K562 (cell line): ENCODE results near the gene PALS1. TPM values are rescaled to one million over a fixed set of nuclear protein-coding genes. Genes with fewer than 3 reads are reported as not detected.

ENCODE experiments used
- ATAC-seq: fragments of 200-7000 bp; cut with Tn5 transposase; 3 replicates; pipeline ENCODE4 v1.9.1; 2020; ENCODE audit warnings: moderate library complexity
- BruUV-seq: library from RNA; stranded (reverse); fragments of 400-500 nt; replicated peaks from 2 replicates; lab custom pipeline; 2021; lab: Mats Ljungman, UMichigan
- CTCF ChIA-PET: fragments of 300-600 bp; formaldehyde crosslinking; extraction: SDS; loops from one replicate; lab custom pipeline; 2021; ENCODE audit warnings: low intra/inter-chr PET ratio; lab: Yijun Ruan, JAX
- POLR2A ChIA-PET: fragments of 300-600, 350-650 bp; sonication (Branson Sonifier 250); formaldehyde crosslinking; extraction: SDS; loops from one replicate; lab custom pipeline; 2021; ENCODE audit warnings: antibody characterized with exemption, inconsistent platforms; lab: Yijun Ruan, JAX
- DNase-seq, 4 experiments: peaks; one replicate each; pipeline versions ENCODE4 v3.0.0 to v3.0.0-alpha.2; 2011 to 2018; ENCODE audit warnings: low spot score in 3 of 4, mixed read lengths in 3 of 4; ENCODE audit errors: extremely low read depth in 1 of 4
- FAIRE-seq: peaks from 2 replicates; lab custom pipeline; 2011; peaks lifted over from hg19 to GRCh38; lab: Jason Lieb, UNC
- H2AFZ ChIP-seq: 2 replicates; pipeline ENCODE4 v1.6.0; 2011; ENCODE audit warnings: low read depth, low read length, control low read depth, inconsistent platforms
- H3K27ac ChIP-seq: fragments of 200-600 bp; 3 replicates; pipeline ENCODE4 v1.8.0; 2011; ENCODE audit warnings: low read depth, mild to moderate bottlenecking, control low read depth, inconsistent platforms, low read length, moderate library complexity, mixed read lengths; ENCODE audit errors: extremely low read depth
- H3K27me3 ChIP-seq, 2 experiments: fragments of 300-600 bp in 1 of 2; 2 replicates in 1 of 2; 3 replicates in 1 of 2; pipeline versions ENCODE4 v1.6.0 to v1.8.0; 2011; ENCODE audit warnings: inconsistent platforms in 2 of 2, low read length in 2 of 2, mild to moderate bottlenecking in 1 of 2, mixed read lengths in 1 of 2, moderate library complexity in 1 of 2; ENCODE audit not compliant: control insufficient read depth in 2 of 2, insufficient read depth in 2 of 2
- H3K36me3 ChIP-seq: fragments of 300-600 bp; 3 replicates; pipeline ENCODE4 v1.8.0; 2011; ENCODE audit warnings: mild to moderate bottlenecking, low read length, inconsistent platforms; ENCODE audit not compliant: control insufficient read depth, insufficient read depth
- H3K4me1 ChIP-seq, 2 experiments: fragments of 200-600 bp in 1 of 2; replicated peaks in 1 of 2; 2 replicates in 1 of 2; 3 replicates in 1 of 2; pipeline versions ENCODE4 v1.5.1 to v1.8.0; 2011; ENCODE audit warnings: inconsistent platforms in 2 of 2, low read length in 2 of 2, mild to moderate bottlenecking in 1 of 2, mixed read lengths in 1 of 2, moderate library complexity in 1 of 2; ENCODE audit not compliant: control insufficient read depth in 2 of 2, insufficient read depth in 2 of 2
- H3K4me2 ChIP-seq: 2 replicates; pipeline ENCODE4 v1.6.1; 2011; ENCODE audit warnings: low read length, control low read depth, inconsistent platforms, mixed read lengths; ENCODE audit not compliant: insufficient read depth
- H3K4me3 ChIP-seq: fragments of 200-600 bp; sonication (generic), shearing (Covaris generic); 2 replicates; pipeline ENCODE4 v1.5.1; 2016; ENCODE audit warnings: control low read depth, inconsistent platforms
- H3K79me2 ChIP-seq: fragments of 200-600 bp; 3 replicates; pipeline ENCODE4 v1.8.0; 2011; ENCODE audit warnings: low read length, inconsistent platforms; ENCODE audit not compliant: control insufficient read depth, insufficient read depth
- H3K9ac ChIP-seq, 2 experiments: 2 replicates each; pipeline versions ENCODE4 v1.6.0 to v1.6.1; 2011; ENCODE audit warnings: low read depth in 2 of 2, low read length in 2 of 2, control low read depth in 1 of 2, inconsistent platforms in 1 of 2, mild to moderate bottlenecking in 1 of 2, mixed read lengths in 1 of 2; ENCODE audit not compliant: insufficient read depth in 1 of 2
- H3K9me1 ChIP-seq: one replicate; pipeline ENCODE4 v1.6.0; 2011; ENCODE audit warnings: inconsistent platforms, mild to moderate bottlenecking, low read length, moderate library complexity; ENCODE audit not compliant: control insufficient read depth, insufficient read depth
- H3K9me3 ChIP-seq: replicated peaks from 2 replicates; pipeline ENCODE4 v1.5.1; 2011; ENCODE audit warnings: low read depth, low read length, inconsistent platforms; ENCODE audit not compliant: control insufficient read depth, insufficient read depth
- H4K20me1 ChIP-seq: replicated peaks from 2 replicates; pipeline ENCODE4 v1.6.1; 2011; ENCODE audit warnings: low read length, inconsistent platforms, mixed read lengths; ENCODE audit not compliant: control insufficient read depth, insufficient read depth
- BRD9 ChIP-seq: fragments of 450-650 bp; IDR thresholded peaks from 2 replicates; pipeline ENCODE4 v1.6.1; 2018; ENCODE audit warnings: low read depth; ENCODE audit not compliant: partially characterized antibody
- C11orf30 ChIP-seq: fragments of 450-650 bp; IDR thresholded peaks from 2 replicates; pipeline ENCODE4 v1.6.1; 2016; ENCODE audit warnings: low read depth, mild to moderate bottlenecking
- EHMT2 ChIP-seq: fragments of 450-650 bp; IDR thresholded peaks from 2 replicates; pipeline ENCODE4 v1.6.1; 2018; ENCODE audit warnings: antibody characterized with exemption
- GATA2 ChIP-seq: sonication (generic); formaldehyde crosslinking; IDR thresholded peaks from 2 replicates; pipeline ENCODE4 v1.4.0; 2020; ENCODE audit warnings: mild to moderate bottlenecking, missing genetic modification reagents
- KLF16 ChIP-seq: IDR thresholded peaks from 2 replicates; pipeline ENCODE4 v1.6.1; 2016; ENCODE audit warnings: antibody characterized with exemption
- NELFE ChIP-seq: IDR thresholded peaks from 2 replicates; pipeline ENCODE4 v1.6.1; 2011; ENCODE audit warnings: mild to moderate bottlenecking; ENCODE audit not compliant: insufficient read depth, insufficient read length
- PURB ChIP-seq: sonication (generic); formaldehyde crosslinking; IDR thresholded peaks from 2 replicates; pipeline ENCODE4 v1.9.0; 2021; ENCODE audit warnings: low read depth, mild to moderate bottlenecking, missing genetic modification reagents
- RBM34 ChIP-seq: fragments of 200-400 bp; formaldehyde crosslinking; IDR thresholded peaks from 2 replicates; pipeline ENCODE4 v1.6.1; 2018; ENCODE audit warnings: low read length, borderline replicate concordance; ENCODE audit not compliant: insufficient read depth
- RUNX1 ChIP-seq: sonication (generic); IDR thresholded peaks from 2 replicates; pipeline ENCODE4 v1.6.1; 2016; ENCODE audit warnings: antibody characterized with exemption, low read depth
- ZNF133 ChIP-seq: fragments of 250-450 bp; sonication (Bioruptor Pico); IDR thresholded peaks from 2 replicates; pipeline ENCODE4 v1.4.0; 2020; ENCODE audit warnings: mild to moderate bottlenecking
- ZNF76 ChIP-seq: fragments of 250-450 bp; sonication (Bioruptor Pico); IDR thresholded peaks from 2 replicates; pipeline ENCODE4 v1.4.0; 2020; ENCODE audit warnings: mild to moderate bottlenecking, moderate library complexity, borderline replicate concordance
- WGBS: fragments of 100-300 bp; shearing (Covaris generic); methylation state at CpG from one replicate; pipeline ENCODE4 v1.1.6; 2016; ENCODE audit warnings: low coverage, mixed read lengths; ENCODE audit not compliant: insufficient coverage; ENCODE audit errors: missing lambda C conversion rate; 5-methylcytosine and 5-hydroxymethylcytosine counted together
- in situ Hi-C: fragments of 300-500 bp; cut with MboI; formaldehyde crosslinking; loops from 4 replicates; pipeline ENCODE4 v1.15.0; 2018; ENCODE audit warnings: inconsistent platforms, mixed read lengths
- intact Hi-C: fragments of 100-400 bp; cut with micrococcal nuclease; formaldehyde crosslinking; loops from 2 replicates; pipeline ENCODE4 v1.14.2; 2022
- polyA plus RNA-seq, 8 experiments: library from polyadenylated mRNA; depleted of rRNA in 4 of 8; stranded (reverse) in 5 of 8; unstranded in 3 of 8; fragments of >200 nt; fragmentation: Nextera tagmentation in 2 of 8; fragmentation: Illumina TruSeq in 1 of 8; extraction: Ambion mirVana in 2 of 8; extraction: Trizol in 1 of 8; gene quantifications; 2 replicates each; pipeline versions ENCODE4 v1.2.1 to v1.2.3, GENCODE V29; 2011 to 2014; ENCODE audit warnings: inconsistent platforms in 1 of 8, missing spikeins in 1 of 8
- total RNA-seq, 7 experiments: library from RNA; depleted of rRNA in 6 of 7; stranded (reverse); fragments of >200 nt in 6 of 7; fragmentation: Illumina TruSeq in 2 of 7; extraction: Trizol in 2 of 7; gene quantifications; 2 replicates each; pipeline versions ENCODE4 v1.2.1 to v1.2.3, GENCODE V29; 2011 to 2021; ENCODE audit warnings: low replicate concordance in 1 of 7
- TF ChIP-seq, protein P1 (sequence below): fragments of 450-650 bp; IDR thresholded peaks from 2 replicates; pipeline ENCODE4 v1.6.1; 2016

PALS1 gene
- total and polyA plus RNA-seq, 9 of the 15 experiments (the other 6 are each of a cell fraction or from before 2014, with no cell fraction given) = 4.1 to 9.9 (median 7.2) TPM

DNA sequence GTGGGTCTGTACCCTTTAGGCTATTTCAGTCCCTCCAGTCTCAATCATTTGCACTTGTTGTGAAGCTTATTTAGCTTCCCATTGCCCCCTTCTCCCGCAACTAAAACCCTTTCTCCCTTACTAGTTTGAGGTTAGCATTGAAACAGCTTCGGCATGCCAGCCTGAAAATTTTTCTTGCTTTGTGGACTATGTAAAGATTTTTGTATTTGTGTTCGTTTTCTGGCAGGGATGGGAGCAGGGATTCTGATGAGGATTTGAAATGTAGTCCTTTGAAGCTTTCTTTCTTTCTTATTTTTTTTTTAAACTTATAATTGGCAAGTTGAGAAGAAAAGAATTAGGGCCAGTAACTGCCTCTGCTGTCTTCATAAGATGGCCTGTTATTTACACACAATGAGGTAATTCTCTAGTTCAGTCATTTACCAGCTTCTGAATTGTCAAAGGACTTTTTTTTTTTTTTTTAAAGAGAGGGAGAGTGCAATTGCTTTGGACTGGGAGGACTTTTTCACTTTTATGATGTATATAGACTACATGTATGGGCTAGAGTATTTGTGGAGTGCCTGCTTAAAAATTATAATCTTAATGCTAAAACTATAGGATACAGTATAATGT lies 29.0 kb downstream of the PALS1 start:
- in situ Hi-C loops = no loop called here

More for the DNA sequence above, 29.0 kb downstream of the PALS1 start:
- H3K4me2 ChIP-seq = no peak overlapping the region
- no peak overlapping the region for H3K9ac ChIP-seq
- H3K4me3 ChIP-seq = no peak overlapping the region
- no peaks in the 10 kb centered on the region for H3K27me3 ChIP-seq
- FAIRE-seq = no peak
- H4K20me1 ChIP-seq = no peaks in the 10 kb centered on the region
- 59% methylated on average over 3 of the region's 3 CpGs for WGBS
- H3K79me2 ChIP-seq = peaks cover 9% of the 10 kb centered on the region; the same call in 2 of the 3 replicates
- no peaks in the 10 kb centered on the region for H3K36me3 ChIP-seq
- H3K9me3 ChIP-seq = no peaks in the 10 kb centered on the region
- intact Hi-C loops = no loop called here
- CTCF ChIA-PET = no interaction called here
- no peak for ATAC-seq
- H3K9me1 ChIP-seq = no peaks in the 10 kb centered on the region
- POLR2A ChIA-PET = interaction anchor here (1.2 kb wide), 1 partner anchor 9 kb away, joined by 5 read pairs; no protein-coding TSS in a partner anchor
- TF ChIP-seq KLF16 (no peak), RUNX1 (no peak), C11orf30 (no peak), ZNF133 (CRISPR knock-in tag) (no peak), NELFE (no peak), ZNF76 (CRISPR knock-in tag) (no peak), BRD9 (no peak), PURB (CRISPR knock-in tag) (no peak), RBM34 (no peak), EHMT2 (no peak), GATA2 (CRISPR knock-in tag) (no peak)
- TF ChIP-seq, protein P1, sequence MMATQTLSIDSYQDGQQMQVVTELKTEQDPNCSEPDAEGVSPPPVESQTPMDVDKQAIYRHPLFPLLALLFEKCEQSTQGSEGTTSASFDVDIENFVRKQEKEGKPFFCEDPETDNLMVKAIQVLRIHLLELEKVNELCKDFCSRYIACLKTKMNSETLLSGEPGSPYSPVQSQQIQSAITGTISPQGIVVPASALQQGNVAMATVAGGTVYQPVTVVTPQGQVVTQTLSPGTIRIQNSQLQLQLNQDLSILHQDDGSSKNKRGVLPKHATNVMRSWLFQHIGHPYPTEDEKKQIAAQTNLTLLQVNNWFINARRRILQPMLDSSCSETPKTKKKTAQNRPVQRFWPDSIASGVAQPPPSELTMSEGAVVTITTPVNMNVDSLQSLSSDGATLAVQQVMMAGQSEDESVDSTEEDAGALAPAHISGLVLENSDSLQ = no peak
- TF ChIP-seq, all 486 proteins: peak for 0
- no peak for DNase-seq
- BruUV-seq = no TSS peak
- Histone ChIP-seq H3K4me1 (peaks cover 0 to 9% of the 10 kb centered on the region in 2 experiments; a peak in 1 of 5 replicates), H2AFZ (no peak overlapping the region), H3K27ac (no peak overlapping the region)
